GM21717 (cell line): Measurements from ENCODE around the gene ZDHHC19.
"Not testable (repeated sequence)": the region's sequence is repeated elsewhere in the genome, so short reads cannot be mapped to it uniquely, and the experiment has no call there.

Experiments
- ATAC-seq: cut with Tn5 transposase; IDR thresholded peaks from one replicate; pipeline ENCODE4 v1.9.1; 2021; ENCODE audit warnings: mild to moderate bottlenecking, moderate library complexity; ENCODE audit not compliant: unreplicated experiment

ZDHHC19 gene, protein sequence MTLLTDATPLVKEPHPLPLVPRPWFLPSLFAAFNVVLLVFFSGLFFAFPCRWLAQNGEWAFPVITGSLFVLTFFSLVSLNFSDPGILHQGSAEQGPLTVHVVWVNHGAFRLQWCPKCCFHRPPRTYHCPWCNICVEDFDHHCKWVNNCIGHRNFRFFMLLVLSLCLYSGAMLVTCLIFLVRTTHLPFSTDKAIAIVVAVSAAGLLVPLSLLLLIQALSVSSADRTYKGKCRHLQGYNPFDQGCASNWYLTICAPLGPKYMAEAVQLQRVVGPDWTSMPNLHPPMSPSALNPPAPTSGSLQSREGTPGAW

DNA sequence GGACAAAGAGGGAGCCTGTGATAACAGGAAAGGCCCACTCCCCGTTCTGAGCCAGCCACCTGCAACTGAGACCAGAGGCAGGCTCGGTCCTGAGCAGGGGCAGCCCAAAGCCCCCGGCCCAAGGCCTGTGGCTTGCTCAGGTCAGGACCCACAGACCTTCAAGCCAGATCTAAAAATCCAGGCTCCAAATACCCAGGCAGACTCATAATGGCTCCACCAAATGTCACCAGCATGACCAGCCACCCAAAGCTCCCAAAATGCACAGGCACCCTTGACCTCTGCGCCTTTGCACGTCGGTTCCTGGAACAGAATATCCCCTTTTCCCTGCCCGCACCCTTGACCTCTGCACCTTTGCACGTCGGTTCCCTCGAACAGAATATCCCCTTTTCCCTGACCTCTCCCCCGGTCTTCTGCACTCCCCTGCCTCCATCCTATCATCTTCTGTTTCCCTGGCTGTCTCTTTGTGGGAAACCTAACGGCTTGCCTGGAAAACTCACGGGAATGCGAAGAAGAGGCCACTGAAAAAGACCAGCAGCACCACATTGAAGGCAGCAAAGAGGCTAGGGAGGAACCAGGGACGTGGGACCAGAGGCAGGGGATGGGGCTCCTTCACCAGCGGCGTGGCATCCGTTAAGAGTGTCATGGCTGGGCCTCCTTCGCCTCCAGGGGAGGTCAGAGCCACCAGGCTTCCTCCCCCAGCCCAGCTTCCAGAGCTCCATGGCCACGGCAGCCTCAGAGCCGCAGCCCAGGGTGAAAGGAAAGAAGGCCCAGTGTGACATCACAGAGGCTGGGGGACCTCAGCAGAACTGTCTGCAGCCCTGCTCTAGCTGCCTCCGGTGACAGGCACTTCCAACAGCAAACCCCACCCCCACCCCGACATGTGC is at the start of gene ZDHHC19:
ZDHHC19 (minus strand) TSS at position 728 of the 884 bp plus-strand sequence; CDS start at position 643, 85 bp downstream.
- no peak for ATAC-seq

DNA sequence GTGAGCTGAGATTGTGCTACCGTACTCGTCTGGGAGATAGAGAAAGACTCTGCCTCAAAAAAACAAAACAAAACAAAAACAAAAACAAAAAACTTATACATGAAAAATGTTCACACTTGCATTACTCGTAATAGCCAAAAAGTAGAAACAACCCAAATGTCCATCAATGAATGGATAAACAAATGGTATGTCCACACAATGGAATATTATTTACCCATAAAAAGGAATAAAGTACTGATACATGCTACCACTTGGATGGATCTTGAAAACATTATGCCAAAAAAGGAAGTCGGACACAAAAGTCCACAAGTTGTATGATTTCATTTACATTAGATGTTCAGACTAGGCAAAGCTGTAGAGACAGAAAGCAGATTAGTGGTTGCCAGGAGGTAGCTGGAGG is 49.6 kb upstream of the ZDHHC19 start:
- ATAC-seq, result no peak

DNA sequence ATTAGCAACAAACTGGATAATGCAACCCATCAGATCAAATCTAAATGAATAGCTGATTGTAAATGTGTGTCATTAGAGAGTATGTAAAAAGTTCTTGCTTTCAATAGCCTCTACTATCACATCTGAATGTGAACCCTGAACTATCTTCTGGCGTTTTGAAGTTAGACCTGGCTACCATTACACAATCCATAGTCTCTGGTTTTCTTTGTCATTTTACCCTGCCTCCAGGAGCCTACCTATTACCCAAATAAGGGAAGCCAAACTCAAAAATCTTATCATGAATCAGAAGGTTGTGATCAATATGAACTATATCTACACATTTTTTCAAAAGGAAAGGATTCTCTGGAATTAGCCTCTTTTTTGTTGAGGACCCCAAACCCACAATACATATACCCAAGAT is 44.6 kb upstream of the ZDHHC19 start:
- ATAC-seq, result no peak

DNA sequence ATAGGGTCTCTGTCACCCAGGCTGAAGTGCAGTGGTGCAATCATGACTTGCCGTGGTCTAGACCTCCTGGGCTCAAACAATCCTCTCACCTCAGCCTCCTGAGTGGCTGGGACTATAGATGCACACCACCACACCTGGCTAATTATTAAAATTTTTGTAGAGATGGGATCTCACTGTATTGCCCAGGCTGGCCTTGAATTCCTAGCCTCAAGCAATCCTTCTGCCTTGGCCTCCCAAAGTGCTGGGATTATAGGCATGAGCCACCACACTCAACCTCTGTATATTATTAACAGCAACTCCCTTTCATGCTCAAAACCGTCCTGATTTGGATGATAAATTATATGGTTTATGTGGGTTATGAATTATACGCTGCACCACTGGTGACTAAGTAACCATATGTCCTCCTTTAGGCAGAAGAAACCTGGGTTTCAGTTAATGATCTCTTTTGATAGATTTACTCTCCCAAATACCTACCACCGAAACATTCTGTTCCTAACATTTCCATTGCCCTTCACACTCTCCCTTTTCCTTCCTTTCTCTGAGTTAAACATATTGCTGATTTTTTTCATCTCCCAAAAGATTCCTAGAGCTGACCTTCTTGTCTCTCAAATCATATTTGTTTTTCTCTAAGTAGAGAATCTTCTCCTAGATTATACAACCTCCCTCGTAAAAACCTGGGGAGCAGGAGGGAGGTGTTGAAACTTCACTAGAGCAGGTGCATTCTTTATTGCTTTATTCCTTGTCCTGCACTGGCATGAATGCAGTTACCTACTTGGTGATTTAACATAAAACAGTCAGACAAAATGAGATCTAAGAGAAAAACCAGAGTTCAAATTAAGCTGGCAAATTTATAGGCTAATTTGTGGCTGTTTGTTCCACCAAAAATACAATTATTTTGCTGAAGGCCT is 43.4 kb upstream of the ZDHHC19 start:
- no peak for ATAC-seq

DNA sequence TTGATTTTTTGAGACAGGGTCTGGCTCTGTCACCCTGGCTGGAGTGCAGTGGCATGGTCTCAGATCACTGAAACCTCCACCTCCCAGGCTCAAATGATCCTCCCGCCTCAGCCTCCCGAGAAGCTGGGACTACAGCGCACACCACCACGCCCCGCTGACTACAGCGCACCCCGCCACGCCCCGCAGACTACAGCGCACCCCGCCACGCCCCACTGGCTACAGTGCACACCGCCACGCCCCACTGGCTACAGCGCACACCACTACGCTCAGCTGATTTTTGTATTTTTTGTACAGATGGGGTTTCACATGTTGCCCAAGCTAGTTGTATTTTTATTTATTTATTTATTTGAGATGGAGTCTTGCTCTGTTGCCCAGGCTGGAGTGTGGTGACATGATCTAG is 40.7 kb upstream of the ZDHHC19 start:
- no peak for ATAC-seq

DNA sequence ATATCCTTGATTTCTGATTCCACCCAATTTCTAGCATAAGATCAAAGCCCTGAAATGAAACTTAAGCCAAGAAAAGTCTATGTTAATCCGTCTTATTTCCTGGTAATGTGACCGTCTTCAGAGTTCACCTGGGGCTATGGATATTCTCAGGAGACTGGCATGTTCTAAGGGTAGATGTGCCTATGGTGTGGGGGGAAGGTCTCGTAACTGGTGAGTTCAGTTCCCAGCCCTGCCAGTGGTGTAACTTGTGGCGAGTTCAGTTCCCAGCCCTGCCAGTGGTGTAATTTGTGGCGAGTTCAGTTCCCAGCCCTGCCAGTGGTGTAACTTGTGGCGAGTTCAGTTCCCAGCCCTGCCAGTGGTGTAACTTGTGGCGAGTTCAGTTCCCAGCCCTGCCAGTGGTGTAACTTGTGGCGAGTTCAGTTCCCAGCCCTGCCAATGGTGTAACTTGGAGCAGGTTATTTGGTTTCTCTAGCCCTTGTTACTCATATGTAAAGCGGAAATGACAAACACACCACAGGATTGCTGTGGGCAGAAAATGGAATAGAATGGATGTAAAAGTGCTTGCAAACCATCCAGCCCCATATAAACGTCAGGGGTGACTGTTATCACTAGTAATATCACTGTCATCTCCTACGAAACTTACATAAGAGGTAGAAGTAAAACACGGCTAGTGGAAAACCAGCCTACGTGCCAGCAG is 35.6 kb upstream of the ZDHHC19 start:
- ATAC-seq, result no peak

DNA sequence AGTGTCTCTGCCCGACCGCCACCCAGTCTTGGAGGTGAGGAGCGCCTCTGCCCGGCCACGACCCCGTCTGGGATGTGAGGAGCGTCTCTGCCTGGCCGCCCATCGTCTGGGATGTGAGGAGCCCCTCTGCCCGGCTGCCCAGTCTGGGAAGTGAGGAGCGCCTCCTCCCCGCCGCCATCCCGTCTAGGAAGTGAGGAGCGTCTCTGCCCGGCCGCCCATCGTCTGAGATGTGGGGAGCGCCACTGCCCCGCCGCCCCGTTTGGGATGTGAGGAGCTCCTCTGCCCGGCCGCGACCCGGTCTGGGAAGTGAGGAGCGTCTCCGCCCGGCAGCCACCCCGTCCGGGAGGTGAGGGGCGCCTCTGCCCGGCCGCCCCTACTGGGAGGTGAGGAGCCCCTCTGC is 33.0 kb upstream of the ZDHHC19 start:
- not testable (repeated sequence) for ATAC-seq

DNA sequence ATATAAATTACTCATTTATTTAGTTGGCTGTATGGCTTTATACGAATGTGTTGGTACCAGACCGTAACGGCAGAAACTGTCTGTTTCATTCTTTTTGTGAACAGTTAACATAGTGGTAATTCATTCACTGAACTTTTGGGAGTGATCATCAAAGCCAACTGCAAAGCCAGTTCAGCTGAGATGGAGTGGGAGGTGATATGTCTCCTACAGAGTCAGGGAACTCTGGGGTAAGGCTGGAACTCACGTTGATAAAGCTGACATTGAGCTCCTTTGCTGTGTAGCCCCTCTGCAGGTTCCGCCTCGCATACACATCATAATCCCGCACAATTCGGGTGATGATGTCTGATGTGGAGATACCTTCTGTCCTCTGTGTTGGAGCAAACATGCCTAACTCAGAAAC is 30.5 kb upstream of the ZDHHC19 start:
- ATAC-seq, result no peak

DNA sequence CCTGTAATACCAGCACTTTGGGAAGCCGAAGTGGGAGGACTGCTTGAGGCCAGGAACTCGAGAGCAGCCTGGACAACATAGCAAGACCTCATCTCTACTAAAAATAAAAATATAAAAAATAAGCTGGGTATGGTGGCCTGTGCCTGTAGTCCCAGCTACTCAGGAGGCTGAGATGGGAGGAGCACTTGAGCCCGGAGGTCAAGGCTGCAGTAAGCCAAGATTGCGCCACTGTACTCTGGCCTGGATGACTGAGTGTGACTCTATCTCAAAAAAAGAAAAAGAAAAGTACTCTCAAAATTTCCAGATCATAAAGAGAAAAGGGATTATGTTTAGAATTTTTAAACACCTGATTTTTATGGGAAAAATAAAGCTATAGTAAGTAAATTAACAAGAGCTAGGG is 29.2 kb upstream of the ZDHHC19 start:
- no peak for ATAC-seq

DNA sequence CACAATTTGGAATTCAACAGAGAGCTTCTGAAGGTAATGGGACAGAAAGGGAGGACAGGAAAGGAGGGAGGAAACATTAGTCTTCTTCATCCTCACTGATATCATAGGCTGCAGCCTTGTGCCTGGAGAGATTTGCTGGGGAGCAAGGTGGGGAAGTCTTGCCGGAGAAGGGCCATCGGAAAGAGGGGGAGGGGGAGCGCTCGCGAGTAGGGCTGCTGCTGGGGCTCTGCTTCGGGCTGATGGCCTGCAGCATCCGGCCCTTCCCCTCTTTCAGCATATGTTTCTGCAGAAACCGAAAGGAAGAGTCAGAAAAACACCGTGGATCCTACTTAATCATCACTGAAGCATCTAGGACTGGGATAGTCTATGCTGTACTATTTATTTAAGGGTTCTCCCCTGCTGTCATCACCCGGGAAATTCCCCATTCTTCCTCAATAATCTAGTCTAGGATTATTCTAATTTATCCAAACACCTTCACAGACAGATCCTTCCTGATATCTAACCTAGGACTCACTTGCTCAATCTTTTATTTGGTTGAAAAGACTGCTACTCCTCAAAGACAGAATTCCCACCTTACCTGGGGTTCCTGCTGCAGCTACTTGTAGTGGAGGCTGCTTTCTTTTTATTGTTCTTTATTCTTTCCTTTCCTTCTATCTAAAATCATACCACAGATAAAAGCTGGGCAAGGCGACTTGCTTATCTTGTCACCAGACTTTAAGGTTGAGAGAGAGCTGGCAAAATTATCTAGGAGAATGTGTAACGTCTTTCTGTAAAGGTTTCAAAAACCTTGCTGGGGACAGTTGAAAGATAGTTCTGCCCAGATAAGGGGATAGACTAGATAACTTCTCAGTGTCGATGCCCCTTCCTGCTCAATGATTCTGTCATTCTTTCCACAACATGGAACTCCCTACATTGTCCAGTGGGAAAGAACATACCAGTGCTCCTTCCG is 27.7 kb upstream of the ZDHHC19 start:
- no peak for ATAC-seq

DNA sequence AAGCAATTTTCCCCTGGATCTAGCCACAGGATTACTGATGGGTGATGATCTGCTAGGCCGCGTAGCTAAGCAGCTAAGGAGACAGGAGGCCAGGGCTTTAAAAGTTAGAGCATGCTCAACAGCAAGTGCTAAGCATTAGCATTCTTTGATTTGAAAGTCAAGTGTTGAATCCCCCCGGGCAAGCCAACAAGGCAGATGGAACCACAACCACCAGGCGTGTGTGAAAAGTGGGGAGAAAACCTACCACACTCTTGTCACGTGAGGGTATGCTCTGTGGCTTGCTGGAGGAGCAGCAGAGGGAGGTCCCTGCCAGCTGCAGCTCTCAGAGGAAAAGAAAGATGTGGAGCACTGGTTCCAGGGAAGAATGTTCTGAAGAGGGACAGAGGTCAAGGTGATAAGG is 26.0 kb upstream of the ZDHHC19 start:
- no peak for ATAC-seq

DNA sequence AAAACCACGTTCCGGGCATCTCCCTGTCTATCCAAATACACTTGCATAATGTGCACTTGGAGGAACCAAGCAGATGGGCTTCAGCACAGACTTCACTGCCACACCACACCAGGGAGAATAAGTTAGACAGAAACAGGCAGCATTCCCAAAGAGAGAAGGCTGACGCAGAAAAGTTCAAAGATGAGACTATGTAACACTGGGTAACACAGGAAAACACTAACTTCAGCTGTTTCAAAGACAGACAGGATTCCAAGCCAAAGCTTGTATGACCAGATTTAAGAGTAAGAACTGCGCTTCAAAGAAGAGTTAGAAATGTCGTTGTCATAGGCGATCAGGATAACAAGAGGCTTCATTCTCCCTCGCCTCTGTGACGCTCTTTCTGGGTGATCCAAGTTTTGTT is 25.0 kb upstream of the ZDHHC19 start:
- no peak for ATAC-seq

DNA sequence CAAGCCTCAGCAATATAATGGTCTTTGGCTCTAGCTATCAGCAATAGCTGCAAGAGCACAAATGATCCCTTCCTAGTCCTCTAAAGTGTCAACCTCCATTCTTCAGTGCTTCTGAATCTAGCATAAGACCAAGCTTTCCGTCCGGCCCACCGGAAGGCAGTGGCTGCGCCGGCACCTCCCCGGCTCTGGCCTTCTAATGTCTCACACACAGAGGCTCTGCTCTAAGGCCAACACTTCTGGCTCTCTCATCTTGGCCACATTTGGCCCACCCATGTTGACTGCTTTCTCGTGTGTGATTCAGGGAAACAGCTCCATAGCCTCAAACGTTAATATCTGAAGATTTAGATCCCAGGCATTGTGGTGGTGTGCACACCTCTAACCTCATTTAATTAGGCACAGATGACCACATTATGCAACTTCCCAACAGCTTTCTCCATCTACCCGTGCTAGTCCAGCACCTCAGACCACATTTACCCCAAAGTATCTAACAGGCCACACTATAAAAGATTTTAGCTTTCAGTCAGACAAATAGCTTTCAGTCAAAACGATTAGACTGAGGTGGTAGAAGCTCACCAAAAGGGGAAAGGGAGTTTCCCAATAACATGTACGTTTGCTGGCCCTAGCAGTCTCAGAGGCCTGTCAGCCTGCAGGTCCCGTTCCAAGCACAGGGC is 24.4 kb upstream of the ZDHHC19 start:
- no peak for ATAC-seq

DNA sequence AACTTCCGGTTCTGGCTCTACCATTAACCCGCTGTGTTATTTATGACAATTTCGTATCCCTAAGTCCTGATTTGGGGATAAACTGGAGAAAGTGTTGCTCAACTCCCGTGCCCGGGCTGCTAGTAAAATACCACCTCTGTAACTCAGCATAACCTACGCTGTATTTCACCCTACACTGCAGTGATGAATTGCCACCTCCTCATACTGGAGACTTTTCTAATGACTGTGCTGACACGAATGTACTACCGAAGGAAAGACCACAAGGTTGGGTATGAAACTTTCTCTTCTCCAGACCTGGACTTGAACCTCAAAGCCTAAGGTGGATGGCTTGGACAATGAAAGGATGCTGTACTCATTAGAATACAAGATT is 21.7 kb upstream of the ZDHHC19 start:
- ATAC-seq, result no peak

DNA sequence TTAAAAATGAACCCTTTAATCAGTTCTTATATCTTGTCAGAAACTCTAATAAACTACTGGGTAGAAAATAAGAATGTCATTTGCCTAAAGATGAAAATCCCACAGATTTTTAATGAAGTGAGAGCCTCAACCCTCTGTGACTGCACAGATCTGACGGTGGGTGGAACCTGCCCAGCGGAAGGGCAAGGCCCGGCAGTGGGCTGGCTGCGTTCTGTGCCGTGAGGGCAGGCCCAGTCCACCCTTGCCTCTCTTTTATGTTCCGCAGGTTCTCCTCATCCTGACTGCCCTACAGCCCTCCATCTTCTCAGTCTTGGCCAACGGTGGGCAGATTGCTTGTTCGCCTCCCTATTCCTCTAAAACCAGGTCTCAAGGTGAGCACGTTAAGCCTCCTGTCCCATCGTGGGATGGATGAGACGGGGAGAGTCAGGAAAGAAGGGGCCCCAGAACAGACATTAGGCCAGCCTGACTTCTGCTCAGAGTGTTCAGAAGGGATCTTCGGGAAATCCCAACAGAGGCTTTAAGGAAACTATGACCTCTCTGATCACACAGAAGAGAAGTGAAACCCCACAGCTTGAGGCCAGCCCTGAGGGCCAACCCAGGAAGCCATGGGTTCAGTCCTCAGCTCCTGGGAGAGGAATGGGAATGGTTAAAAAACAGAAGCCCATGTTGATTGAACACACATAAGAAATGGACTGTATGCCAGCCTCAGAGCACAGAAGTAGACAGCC is 21.1 kb upstream of the ZDHHC19 start:
- ATAC-seq, result no peak

DNA sequence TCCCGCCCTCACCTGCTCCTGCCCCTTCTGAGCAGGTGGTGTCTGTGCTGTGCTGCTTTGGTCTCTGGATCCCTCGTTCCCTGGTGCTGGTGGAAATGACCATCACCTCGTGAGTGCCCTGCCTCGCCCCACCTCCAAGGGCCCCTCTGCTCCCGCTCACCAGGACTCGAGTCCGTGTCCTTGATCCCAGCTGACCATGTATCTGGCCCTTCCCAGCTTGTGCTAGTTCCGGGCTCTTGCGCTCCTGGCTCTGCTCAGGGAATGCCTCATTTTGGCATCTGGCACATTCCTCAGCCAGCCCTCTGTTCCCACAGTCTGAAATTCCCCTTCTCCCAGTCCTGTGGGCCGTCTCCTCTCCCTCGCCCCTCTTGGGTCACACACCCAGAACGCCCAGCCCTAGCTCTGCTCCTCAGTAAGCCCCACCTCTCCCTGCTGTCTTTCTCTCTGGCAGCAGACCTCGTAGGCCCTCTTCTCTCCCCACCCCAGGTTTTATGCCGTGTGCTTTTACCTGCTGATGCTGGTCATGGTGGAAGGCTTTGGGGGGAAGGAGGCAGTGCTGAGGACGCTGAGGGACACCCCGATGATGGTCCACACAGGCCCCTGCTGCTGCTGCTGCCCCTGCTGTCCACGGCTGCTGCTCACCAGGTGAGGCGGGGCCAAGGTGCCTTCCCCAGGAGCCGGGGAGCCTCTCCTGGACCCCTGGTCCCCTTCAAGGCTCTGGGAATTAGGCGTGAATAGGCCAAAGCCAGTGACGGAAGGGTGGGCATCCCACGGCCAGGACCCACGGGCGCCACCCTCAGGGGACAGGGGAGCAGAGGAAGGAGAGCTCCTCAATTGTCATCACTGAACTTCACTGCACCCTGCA is 16.7 kb upstream of the ZDHHC19 start:
- ATAC-seq, result no peak

DNA sequence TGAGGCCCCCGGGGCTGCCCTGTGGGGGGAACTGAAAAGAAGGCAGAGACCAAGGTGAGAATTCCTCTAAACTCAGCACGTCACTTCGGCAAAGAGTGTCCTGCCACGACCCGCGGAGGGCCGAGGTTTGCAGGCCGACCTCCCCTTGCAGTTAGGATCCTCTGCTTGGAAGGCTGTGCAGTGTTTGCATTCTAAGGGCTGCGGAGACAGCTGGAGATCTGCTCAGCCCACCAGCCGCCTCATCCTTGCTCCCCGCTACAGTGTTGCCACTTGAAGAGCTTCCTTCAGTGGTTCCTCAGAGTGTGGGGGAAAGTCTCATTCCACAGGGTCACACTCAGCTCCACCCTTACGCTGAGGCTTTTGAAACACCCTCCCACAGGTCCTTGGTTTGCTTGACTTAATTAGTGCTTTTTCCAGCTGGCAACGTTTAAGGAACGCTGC is 15.9 kb upstream of the ZDHHC19 start:
- no peak for ATAC-seq
